GM23338 (cell line): ENCODE measurements around the gene PGAM5. TPM values are rescaled to one million over a fixed set of nuclear protein-coding genes. Genes with fewer than 3 reads are reported as not detected.

Experiments used
- ATAC-seq: fragments of 200-7000 bp; cut with Tn5 transposase; 3 replicates; pipeline ENCODE4 v1.9.1; 2020
- DNase-seq: peaks from one replicate; pipeline ENCODE4 v3.0.0-alpha.2; 2015; ENCODE audit warnings: low spot score
- H2AFZ ChIP-seq: fragments of 200-600 bp; sonication (generic); 2 replicates; pipeline ENCODE4 v1.8.0; 2016; ENCODE audit warnings: antibody characterized with exemption, mild to moderate bottlenecking, moderate library complexity
- H3F3A ChIP-seq: fragments of 200-600 bp; sonication (generic); replicated peaks from 2 replicates; pipeline ENCODE4 v1.8.0; 2017; ENCODE audit warnings: antibody characterized with exemption, mixed run types, low read depth
- H3K27ac ChIP-seq: fragments of 200-600 bp; sonication (generic); 2 replicates; pipeline ENCODE4 v1.6.1; 2016; ENCODE audit warnings: low read depth
- H3K27me3 ChIP-seq: fragments of 200-600 bp; sonication (generic); 2 replicates; pipeline ENCODE4 v1.8.0; 2016; ENCODE audit warnings: mild to moderate bottlenecking, mixed run types, moderate library complexity; ENCODE audit not compliant: insufficient read depth
- H3K36me3 ChIP-seq: fragments of 200-600 bp; sonication (generic); 2 replicates; pipeline ENCODE4 v1.8.0; 2016; ENCODE audit warnings: mild to moderate bottlenecking; ENCODE audit not compliant: insufficient read depth
- H3K4me1 ChIP-seq: fragments of 200-600 bp; sonication (generic); 2 replicates; pipeline ENCODE4 v1.8.0; 2016; ENCODE audit warnings: mild to moderate bottlenecking, moderate library complexity; ENCODE audit not compliant: insufficient read depth
- H3K4me2 ChIP-seq: fragments of 200-600 bp; sonication (generic); 2 replicates; pipeline ENCODE4 v1.7.1; 2017; ENCODE audit warnings: mixed run types
- H3K4me3 ChIP-seq: fragments of 200-600 bp; sonication (generic); 2 replicates; pipeline ENCODE4 v1.6.1; 2016; ENCODE audit warnings: mixed run types
- H3K79me2 ChIP-seq: fragments of 200-600 bp; sonication (generic); replicated peaks from 2 replicates; pipeline ENCODE4 v1.8.0; 2017; ENCODE audit warnings: mild to moderate bottlenecking; ENCODE audit not compliant: insufficient read depth
- H3K9me2 ChIP-seq: fragments of 200-600 bp; sonication (generic); 2 replicates; pipeline ENCODE4 v1.8.0; 2017; ENCODE audit not compliant: insufficient read depth
- H4K20me1 ChIP-seq: fragments of 200-600 bp; sonication (generic); replicated peaks from 2 replicates; pipeline ENCODE4 v1.8.0; 2017; ENCODE audit warnings: mild to moderate bottlenecking; ENCODE audit not compliant: insufficient read depth
- H3K27ac Mint-ChIP-seq: 2 replicates; pipeline ENCODE4 v1.8.0; 2020; ENCODE audit warnings: inconsistent platforms, mild to moderate bottlenecking, moderate library complexity, mixed read lengths
- H3K27me3 Mint-ChIP-seq: 3 replicates; pipeline ENCODE4 v1.8.0; 2022; ENCODE audit warnings: low read depth, mild to moderate bottlenecking, moderate library complexity, mixed read lengths, inconsistent platforms; ENCODE audit not compliant: insufficient read depth, poor library complexity
- H3K36me3 Mint-ChIP-seq: 3 replicates; pipeline ENCODE4 v1.8.0; 2021; ENCODE audit warnings: low read depth, mild to moderate bottlenecking, inconsistent platforms, moderate library complexity, mixed read lengths
- H3K4me1 Mint-ChIP-seq: 3 replicates; pipeline ENCODE4 v1.8.0; 2020; ENCODE audit warnings: mild to moderate bottlenecking, inconsistent platforms, mixed read lengths
- H3K4me3 Mint-ChIP-seq: 3 replicates; pipeline ENCODE4 v1.8.0; 2021; ENCODE audit warnings: moderate library complexity, mild to moderate bottlenecking, inconsistent platforms, mixed read lengths
- H3K9me3 Mint-ChIP-seq: 3 replicates; pipeline ENCODE4 v1.8.0; 2020; ENCODE audit warnings: moderate library complexity, mild to moderate bottlenecking, inconsistent platforms, mixed read lengths
- CREB1 ChIP-seq: fragments of 250-450 bp; sonication (Bioruptor Pico); IDR thresholded peaks from 2 replicates; pipeline ENCODE4 v1.5.0; 2020; ENCODE audit warnings: low read depth, mild to moderate bottlenecking, moderate library complexity
- CTCF ChIP-seq, 2 experiments: fragments of 200-600 bp in 1 of 2; sonication (generic) in 1 of 2; conservative IDR thresholded peaks; 2 replicates each; pipeline versions ENCODE4 v1.5.1 to v1.6.1; 2016 to 2017; ENCODE audit warnings: antibody characterized with exemption in 2 of 2, low read depth in 2 of 2, mild to moderate bottlenecking in 2 of 2, moderate library complexity in 1 of 2
- EZH2 ChIP-seq: fragments of 200-600 bp; sonication (generic); IDR thresholded peaks from one replicate; pipeline ENCODE4 v1.8.0; 2017; ENCODE audit warnings: antibody characterized with exemption, mild to moderate bottlenecking, low read depth; ENCODE audit not compliant: unreplicated experiment
- EZH2phosphoT487 ChIP-seq: fragments of 200-600 bp; sonication (generic); IDR thresholded peaks from one replicate; pipeline ENCODE4 v1.8.1; 2018; ENCODE audit warnings: antibody characterized with exemption; ENCODE audit not compliant: unreplicated experiment
- JUNB ChIP-seq: IDR thresholded peaks from one replicate; pipeline ENCODE4 v1.6.1; 2016; ENCODE audit warnings: antibody characterized with exemption; ENCODE audit not compliant: unreplicated experiment
- NANOG ChIP-seq: IDR thresholded peaks from 2 replicates; pipeline ENCODE4 v1.6.1; 2016; ENCODE audit warnings: antibody characterized with exemption, borderline replicate concordance
- POLR2AphosphoS5 ChIP-seq: IDR thresholded peaks from 2 replicates; pipeline ENCODE4 v1.6.1; 2016; ENCODE audit warnings: antibody characterized with exemption, low read depth
- STAT1 ChIP-seq: IDR thresholded peaks from one replicate; pipeline ENCODE4 v1.6.1; 2016; ENCODE audit warnings: antibody characterized with exemption; ENCODE audit not compliant: unreplicated experiment
- ZNF114 ChIP-seq: fragments of 250-450 bp; sonication (Bioruptor Pico); IDR thresholded peaks from 2 replicates; pipeline ENCODE4 v1.5.0; 2020; ENCODE audit warnings: mild to moderate bottlenecking, moderate library complexity
- ZNF331 ChIP-seq: fragments of 250-450 bp; sonication (Bioruptor Pico); IDR thresholded peaks from 2 replicates; pipeline ENCODE4 v1.5.0; 2020; ENCODE audit warnings: low read depth, mild to moderate bottlenecking, moderate library complexity
- ZNF462 ChIP-seq: fragments of 250-450 bp; sonication (Bioruptor Pico); IDR thresholded peaks from 2 replicates; pipeline ENCODE4 v1.5.0; 2020; ENCODE audit warnings: mild to moderate bottlenecking, moderate library complexity
- polyA plus RNA-seq: library from polyadenylated mRNA; unstranded; fragments of >200 nt; fragmentation: Nextera tagmentation; extraction: Ambion mirVana; gene quantifications from 2 replicates; pipeline ENCODE4 v1.2.1, GENCODE V29; 2016
- total RNA-seq: library from RNA; depleted of rRNA; stranded (reverse); fragments of >200 nt; shearing (Covaris generic); gene quantifications from 2 replicates; pipeline ENCODE4 v1.2.3, GENCODE V29; 2014
- TF ChIP-seq, protein P1 (sequence below): IDR thresholded peaks from 2 replicates; pipeline ENCODE4 v1.6.1; 2016; ENCODE audit warnings: antibody characterized with exemption
- TF ChIP-seq, protein P2 (sequence below): IDR thresholded peaks from one replicate; pipeline ENCODE4 v1.6.1; 2018; ENCODE audit warnings: antibody characterized with exemption; ENCODE audit not compliant: unreplicated experiment

Gene PGAM5
- total and polyA plus RNA-seq, 2 experiments from 2014 or later, result 31.1 to 108 TPM

GRCh38 chr12:132739600-132740312 is 29.1 kb downstream of the PGAM5 start:
- no peaks in the 10 kb centered on the region for H3K4me1 ChIP-seq
- H3F3A ChIP-seq, result no peaks in the 10 kb centered on the region
- TF ChIP-seq STAT1 (no peak), EZH2 (no peak), CREB1 (CRISPR knock-in tag) (no peak), JUNB (no peak), ZNF462 (no peak), ZNF331 (CRISPR knock-in tag) (no peak), EZH2phosphoT487 (no peak), NANOG (no peak), CTCF (conservative IDR thresholded peaks at IDR 0.05; ENCODE audit: low read depth in 2 of 2) (no peak), POLR2AphosphoS5 (no peak), ZNF114 (CRISPR knock-in tag) (no peak)
- TF ChIP-seq, protein P1, sequence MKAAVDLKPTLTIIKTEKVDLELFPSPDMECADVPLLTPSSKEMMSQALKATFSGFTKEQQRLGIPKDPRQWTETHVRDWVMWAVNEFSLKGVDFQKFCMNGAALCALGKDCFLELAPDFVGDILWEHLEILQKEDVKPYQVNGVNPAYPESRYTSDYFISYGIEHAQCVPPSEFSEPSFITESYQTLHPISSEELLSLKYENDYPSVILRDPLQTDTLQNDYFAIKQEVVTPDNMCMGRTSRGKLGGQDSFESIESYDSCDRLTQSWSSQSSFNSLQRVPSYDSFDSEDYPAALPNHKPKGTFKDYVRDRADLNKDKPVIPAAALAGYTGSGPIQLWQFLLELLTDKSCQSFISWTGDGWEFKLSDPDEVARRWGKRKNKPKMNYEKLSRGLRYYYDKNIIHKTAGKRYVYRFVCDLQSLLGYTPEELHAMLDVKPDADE, result no peak
- TF ChIP-seq, protein P2, sequence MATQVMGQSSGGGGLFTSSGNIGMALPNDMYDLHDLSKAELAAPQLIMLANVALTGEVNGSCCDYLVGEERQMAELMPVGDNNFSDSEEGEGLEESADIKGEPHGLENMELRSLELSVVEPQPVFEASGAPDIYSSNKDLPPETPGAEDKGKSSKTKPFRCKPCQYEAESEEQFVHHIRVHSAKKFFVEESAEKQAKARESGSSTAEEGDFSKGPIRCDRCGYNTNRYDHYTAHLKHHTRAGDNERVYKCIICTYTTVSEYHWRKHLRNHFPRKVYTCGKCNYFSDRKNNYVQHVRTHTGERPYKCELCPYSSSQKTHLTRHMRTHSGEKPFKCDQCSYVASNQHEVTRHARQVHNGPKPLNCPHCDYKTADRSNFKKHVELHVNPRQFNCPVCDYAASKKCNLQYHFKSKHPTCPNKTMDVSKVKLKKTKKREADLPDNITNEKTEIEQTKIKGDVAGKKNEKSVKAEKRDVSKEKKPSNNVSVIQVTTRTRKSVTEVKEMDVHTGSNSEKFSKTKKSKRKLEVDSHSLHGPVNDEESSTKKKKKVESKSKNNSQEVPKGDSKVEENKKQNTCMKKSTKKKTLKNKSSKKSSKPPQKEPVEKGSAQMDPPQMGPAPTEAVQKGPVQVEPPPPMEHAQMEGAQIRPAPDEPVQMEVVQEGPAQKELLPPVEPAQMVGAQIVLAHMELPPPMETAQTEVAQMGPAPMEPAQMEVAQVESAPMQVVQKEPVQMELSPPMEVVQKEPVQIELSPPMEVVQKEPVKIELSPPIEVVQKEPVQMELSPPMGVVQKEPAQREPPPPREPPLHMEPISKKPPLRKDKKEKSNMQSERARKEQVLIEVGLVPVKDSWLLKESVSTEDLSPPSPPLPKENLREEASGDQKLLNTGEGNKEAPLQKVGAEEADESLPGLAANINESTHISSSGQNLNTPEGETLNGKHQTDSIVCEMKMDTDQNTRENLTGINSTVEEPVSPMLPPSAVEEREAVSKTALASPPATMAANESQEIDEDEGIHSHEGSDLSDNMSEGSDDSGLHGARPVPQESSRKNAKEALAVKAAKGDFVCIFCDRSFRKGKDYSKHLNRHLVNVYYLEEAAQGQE, result no peak
- H4K20me1 ChIP-seq, result peaks cover 16% of the 10 kb centered on the region
- no peak overlapping the region for H3K4me2 ChIP-seq
- H3K36me3 Mint-ChIP-seq, result peaks cover 92% of the 10 kb centered on the region
- no peaks in the 10 kb centered on the region for H3K4me1 Mint-ChIP-seq
- peaks cover 24% of the 10 kb centered on the region for H3K79me2 ChIP-seq
- ATAC-seq (no peak), DNase-seq (no peak)
- no peaks in the 10 kb centered on the region for H3K9me2 ChIP-seq
- no peaks in the 10 kb centered on the region for H3K27me3 ChIP-seq
- no peaks in the 10 kb centered on the region for H3K9me3 Mint-ChIP-seq
- no peak overlapping the region for H2AFZ ChIP-seq
- H3K27ac ChIP-seq, result no peak overlapping the region
- no peak overlapping the region for H3K4me3 ChIP-seq
- H3K36me3 ChIP-seq, result peaks cover 39% of the 10 kb centered on the region
- no peak overlapping the region for H3K27ac Mint-ChIP-seq
- H3K4me3 Mint-ChIP-seq, result no peak overlapping the region
- peaks cover 11% of the 10 kb centered on the region for H3K27me3 Mint-ChIP-seq
